Measurements from ENCODE around the gene KSR2.

The KSR2 gene

DNA sequence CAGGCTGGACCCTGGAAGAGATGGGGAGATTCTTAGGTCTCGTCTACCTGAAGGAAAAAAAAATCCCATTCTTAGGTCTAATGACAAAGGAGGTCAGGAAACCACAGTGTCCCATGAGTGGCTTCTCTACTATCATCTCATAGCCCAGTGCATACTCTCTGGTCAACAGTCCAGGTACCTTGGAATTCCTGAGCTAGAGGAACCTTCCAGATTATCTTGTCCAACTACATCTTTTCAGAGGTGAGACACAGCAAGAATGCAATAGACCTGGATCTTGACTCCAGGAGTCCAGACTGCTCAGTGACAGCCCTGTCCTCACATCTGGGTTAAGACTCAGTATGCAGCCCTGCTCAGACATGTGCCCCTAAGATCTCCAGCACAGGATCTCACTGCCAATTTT lies 429.9 kb downstream of the KSR2 start:
- no peak for DNase-seq (ENCODE audit: low read depth in 1 of 2, low spot score in 1 of 2)

DNA sequence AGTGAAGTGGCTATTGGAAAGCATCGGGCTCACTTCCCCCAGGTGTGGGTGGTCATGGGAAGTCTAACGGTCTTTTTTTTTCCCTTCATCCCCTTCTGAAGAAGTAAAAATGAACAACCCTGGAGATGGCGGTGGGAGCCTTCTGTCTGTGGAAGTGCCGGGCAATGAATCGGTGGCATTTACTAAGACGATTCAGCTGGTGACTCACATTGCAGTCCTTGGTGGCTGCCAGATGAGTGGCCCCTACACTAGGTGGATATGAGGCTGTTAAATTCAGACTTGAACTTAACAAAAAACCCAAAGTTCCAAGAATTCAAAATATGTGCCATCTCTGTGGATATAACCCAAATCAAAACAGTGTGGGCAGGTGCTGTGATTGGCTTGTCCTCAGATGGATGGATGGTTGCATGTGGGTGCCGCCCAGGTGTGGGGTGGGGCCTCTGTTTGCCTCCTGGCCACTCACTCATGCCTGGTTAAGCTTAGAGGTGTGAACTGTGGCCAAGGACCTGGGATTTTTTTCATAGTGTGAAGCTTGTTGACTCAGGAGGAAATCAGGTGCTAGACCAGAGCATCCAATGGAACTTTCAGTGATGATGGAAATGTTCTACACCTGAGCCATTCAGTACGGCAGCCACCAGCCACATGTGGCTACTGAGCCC lies 430.6 kb downstream of the KSR2 start:
- no peak for DNase-seq (ENCODE audit: low read depth in 1 of 2, low spot score in 1 of 2)

DNA sequence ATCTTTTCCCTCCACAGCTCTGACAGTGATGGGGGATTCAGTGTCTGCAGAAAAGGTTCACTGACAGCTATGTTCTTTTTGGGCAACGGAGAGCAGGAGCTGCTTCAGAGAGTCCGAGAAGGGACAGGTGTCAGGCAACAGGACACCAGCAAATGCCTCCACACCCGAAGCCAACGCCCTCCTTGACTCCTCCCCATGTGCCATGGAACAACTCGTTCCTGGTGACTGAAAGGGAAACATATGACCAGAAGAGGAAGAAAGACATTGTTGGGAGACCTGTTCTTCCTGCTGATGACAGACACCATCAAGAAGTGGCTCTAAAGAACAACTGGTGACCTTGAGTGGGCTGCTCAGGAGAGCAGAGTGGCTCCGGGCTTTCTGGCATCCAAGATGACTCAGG lies 435.1 kb downstream of the KSR2 start:
- DNase-seq (ENCODE audit: low read depth in 1 of 2, low spot score in 1 of 2), result no peak

DNA sequence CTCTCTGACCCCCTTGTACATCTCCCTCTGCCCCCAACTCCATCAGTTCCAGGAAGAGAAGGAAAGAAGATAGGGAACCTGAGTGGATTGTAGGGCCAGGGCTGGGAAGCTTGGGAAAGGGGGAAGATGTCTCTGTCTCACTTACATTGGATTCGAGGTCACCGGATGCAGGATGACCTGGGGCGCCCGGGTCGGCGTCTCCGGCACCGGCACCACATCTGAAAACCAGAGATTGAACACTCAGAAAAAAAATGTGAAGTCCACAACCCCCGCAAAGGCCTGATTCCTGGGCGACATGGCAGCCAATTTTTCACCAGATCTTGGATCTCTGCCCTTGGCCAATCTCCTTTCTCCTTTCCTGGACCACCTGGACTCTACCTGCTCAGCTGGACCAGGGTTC lies 438.0 kb downstream of the KSR2 start:
- DNase-seq (ENCODE audit: low read depth in 1 of 2, low spot score in 1 of 2), result no peak

DNA sequence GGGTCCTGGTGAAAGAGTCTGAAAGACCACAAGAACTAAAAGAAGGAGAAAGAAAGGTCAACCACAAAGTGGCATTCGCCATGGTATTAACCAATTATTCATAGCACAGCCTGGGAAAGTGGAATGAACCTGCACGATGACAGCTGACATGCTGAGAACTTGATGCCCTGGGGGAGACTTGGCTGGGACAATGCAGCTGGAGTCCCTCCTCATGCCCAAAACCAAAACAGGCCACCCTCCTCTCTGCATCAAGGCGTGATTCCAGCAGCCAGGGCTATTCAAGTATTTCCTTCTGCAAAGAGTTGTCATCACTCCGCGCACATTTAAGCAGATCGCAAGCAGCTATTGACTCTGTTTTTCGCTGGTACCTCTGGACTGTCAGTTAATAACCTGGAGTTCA lies 440.3 kb downstream of the KSR2 start:
- DNase-seq (ENCODE audit: low read depth in 1 of 2, low spot score in 1 of 2), result no peak

DNA sequence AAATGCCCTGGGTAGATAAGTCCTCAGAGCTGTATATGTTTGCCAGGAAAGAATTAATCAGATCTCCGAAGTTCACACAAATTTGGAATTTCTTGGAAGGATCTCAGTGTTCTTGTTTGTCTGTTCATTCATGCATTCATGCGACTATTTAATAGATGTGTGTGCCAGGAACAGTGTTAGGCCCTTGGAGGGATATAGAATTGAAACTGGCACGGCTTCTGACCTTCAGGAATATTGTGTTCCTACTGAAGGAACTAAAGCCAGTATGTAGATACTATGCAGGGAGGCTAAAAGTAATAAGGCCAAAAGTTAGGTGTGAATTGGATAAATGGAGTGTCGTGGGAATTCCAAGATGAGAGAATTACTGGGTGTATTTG lies 441.3 kb downstream of the KSR2 start:
- DNase-seq (ENCODE audit: low read depth in 1 of 2, low spot score in 1 of 2), result no peak

DNA sequence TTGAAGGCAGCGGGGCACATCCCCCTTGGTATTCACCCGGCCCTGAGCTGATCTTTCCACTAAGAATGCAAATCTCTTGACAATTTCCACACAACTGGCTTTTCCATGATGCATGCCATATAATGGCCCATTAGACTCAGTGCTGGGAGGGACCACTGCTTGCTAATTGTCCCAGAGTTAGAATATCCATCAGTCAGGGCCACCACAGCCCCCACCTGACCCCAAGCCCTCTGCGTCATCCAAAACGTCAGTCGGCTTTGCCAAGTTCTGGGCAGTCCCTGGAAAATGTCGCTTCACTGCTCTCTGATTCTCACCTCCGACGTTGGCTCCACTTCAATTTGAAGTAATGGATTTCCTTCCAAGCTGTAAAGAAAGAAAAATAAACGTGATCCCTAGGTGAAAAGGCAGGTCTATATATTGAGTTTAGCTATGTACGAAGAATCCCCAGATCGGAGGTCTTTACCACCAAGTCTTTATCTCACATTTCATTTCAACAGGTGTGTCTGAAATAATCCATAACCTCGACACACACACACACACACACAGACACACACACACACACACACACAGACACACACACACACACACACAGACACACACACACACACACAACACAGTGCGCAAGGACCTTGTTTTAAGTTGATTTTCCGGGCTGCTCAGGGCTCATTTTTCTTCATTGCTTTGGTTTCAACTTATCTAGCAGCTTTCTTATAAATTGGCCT lies 441.9 kb downstream of the KSR2 start:
- DNase-seq (ENCODE audit: low read depth in 1 of 2, low spot score in 1 of 2), result no peak

DNA sequence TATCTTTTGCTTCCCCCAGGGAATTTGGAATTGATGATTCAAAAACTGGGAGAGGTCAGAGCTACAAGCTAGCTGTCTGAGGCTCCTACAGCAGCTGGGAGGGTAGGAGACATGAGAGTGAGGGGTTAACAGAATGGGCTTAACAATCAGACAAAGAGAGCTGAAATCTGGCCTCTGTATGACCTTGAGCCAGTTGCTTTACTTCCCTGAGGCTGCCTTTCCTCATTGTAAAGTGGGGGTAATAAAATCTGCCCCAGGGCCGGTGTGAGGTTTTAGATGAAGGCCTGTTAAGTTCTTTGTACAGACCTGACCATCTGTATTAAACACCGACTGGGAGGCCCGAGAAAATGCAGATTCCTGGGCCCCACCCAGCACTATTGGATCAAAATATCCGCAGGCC lies 443.0 kb downstream of the KSR2 start:
- no peak for DNase-seq (ENCODE audit: low read depth in 1 of 2, low spot score in 1 of 2)

DNA sequence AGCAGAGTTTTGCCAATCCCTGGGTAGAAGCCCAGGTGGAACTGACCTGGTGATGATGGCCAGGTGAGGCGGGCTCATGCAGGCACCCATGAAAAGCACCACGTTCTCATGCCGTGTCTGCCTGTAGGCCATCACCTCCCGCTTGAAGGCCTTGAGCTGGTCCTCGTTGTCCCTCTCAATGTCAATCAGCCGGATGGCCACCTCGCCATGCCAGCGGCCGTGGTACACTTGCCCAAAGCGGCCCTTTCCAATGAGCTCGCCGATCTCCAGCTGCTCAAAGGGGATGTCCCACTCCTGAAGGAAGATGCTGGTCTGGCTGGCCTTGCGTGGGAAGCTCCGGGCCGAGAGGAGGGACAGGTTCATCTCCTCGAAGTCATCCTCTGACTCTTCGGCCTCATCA lies 444.0 kb downstream of the KSR2 start:
- no peak for DNase-seq (ENCODE audit: low read depth in 1 of 2, low spot score in 1 of 2)

DNA sequence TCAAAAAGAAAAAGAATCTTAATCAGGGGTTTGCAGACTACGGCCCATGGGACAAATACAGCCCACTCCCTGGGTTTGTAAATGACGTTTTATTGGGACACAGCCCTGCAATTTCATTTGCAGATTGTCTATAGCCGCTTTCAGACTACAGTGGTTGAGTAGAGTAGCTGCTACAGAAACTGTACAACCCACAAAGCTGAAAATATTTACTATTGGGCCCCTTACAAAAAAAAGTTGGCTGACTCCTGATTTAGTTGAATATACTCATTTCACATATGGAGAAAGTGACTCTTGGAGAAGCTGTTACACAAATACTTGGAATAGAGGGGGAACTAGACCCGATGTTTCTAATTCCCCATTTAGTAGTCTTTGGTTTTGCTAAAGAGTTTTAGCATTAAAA lies 444.8 kb downstream of the KSR2 start:
- DNase-seq (ENCODE audit: low read depth in 1 of 2, low spot score in 1 of 2), result no peak

DNA sequence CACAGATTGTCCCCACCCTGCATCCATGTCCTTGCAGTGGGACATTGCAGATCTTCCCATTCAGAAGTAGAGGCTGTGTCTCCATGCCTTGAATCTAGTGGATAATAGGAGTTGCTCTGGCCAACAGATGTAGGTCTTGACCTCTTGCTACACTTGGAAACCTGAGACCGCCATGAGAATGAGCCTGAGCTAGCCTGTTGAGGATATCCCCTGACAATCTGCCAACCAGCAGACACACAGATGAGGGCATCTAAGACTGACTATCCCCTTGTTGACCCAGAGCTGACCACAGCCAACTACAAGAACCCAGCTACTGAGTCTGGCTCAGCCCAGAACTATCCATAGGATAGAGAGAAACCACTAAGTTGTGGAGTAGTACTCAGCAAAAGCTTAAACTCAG lies 446.2 kb downstream of the KSR2 start:
- DNase-seq (ENCODE audit: low read depth in 1 of 2, low spot score in 1 of 2), result no peak

DNA sequence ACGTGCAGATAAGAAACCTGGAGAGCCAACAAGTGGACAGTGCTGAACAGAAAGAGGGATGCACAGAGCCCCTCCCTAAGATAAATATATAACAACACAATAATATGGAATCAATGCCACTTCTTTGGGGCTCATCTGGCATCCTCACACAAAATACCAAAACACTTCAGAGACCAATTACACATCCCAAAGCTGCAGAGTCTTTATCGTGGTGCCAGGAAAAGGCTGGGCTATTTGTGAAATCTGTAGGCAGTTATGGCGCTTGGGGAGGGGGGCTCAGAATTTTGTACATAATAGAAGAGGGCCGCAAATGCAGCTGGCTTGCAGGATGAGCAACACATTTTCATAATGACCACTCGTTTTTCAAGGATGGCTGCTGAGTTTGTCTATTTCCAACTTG lies 446.9 kb downstream of the KSR2 start:
- no peak for DNase-seq (ENCODE audit: low read depth in 1 of 2, low spot score in 1 of 2)

DNA sequence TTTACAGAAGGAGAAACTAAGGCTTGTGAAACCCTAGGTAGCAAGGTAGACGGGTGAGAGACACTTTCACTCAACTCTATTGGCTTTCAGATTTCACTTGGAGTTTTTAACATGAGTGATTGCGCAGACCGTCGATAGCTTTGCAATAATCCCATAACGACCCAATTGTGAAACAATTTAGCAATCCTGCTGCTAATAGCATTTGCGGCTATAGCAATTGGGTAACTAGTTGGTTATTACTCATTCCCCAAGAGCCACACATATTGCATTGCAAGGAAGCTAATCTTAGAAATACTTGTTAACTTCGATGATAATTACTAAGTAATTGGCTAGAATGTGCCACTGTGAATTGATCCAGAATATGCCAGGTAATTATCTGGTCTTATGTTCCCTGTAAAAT lies 447.4 kb downstream of the KSR2 start:
- no peak for DNase-seq (ENCODE audit: low read depth in 1 of 2, low spot score in 1 of 2)

DNA sequence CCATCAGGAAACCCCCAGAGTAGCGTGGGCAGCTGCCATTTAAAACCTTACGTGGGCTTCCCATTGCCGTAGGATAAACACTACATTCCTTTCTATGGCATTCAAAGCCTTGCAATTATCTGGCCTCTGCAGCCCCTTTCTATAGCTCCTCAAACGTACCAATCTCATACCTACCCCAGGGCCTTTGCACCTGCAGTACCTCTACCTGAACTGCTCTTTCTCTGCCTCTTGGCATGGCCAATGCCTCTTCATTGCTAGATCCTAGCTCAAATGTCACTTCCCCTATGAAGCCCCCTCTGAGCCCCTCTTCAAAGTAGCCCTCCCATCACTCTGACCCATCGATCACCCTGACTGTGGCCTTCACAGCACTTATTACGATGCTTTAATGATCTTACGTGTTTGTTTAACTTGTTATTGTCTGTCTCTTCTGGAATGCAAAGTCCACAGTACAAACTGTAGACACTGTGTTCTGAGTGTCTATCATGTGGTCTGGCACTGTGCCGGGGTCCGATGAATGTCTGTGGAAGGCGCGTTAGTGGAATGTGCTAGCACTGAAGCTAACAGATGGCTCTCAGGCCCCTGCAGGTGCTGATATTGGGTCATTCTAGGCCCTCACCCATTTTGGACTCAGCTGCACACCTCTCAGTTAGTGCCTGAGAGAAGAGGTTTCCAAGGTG lies 450.1 kb downstream of the KSR2 start:
- no peak for DNase-seq (ENCODE audit: low read depth in 1 of 2, low spot score in 1 of 2)

DNA sequence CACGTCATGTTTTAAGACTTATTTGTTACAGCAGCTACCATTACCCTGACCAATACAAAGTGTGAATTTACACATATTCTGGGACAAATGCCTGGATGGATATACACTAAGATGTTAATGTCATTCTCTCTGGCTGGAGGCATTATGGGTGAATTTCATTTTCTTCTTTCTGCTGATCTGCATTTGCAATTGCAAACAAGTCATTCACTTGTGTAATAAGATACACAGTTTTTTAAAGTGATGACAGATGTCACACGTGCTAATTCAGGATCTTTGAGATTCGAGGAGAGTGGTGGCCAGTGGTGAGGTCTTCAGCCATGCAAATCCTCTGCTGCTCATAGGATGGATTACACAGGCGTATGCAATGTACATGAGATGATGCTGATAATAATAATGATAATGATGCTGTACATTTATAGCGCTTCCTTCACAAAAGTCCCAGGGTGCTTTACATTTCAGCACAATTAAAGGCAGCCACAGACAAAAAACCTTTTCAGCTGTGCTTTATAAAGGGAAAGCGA lies 451.5 kb downstream of the KSR2 start:
- DNase-seq (ENCODE audit: low read depth in 1 of 2, low spot score in 1 of 2), result no peak

DNA sequence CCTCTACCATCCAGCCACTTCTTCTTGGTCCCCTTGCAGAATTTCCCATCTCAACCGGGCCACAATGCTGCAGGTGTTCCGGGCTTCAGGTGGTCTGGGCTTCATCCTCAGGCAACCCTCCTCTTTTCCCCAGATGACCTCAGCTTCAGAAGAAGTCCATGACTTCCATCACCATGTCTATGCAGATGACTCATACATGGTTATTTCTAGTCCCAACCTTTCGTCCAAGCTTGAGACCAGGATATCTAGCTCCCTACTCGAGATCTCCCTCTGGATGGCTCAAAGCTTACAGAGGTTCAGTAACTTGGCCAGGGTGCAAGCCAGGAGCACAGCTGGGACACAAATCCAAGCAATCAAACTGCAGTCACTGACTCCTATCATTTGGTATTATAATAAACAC lies 452.8 kb downstream of the KSR2 start:
- DNase-seq (ENCODE audit: low read depth in 1 of 2, low spot score in 1 of 2), result no peak

DNA sequence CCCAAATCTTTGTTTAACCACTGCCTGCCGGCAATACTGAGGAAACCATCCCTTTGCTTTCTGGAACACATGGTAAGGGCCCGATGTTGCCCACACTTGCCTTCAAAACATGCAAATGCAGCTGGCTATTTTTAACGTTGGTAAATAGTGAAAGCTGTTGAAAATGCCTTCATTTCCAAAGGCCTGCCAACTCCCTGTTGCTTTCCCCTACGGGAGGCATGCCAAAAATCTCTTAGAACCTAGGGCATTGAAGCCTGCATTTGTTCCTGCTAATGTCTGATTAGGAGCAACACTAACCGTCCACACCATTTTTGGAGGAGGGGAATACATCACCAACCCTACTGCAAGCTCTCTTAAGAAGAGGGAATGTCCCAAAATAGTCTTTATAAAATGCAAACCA lies 454.8 kb downstream of the KSR2 start:
- DNase-seq (ENCODE audit: low read depth in 1 of 2, low spot score in 1 of 2), result no peak

DNA sequence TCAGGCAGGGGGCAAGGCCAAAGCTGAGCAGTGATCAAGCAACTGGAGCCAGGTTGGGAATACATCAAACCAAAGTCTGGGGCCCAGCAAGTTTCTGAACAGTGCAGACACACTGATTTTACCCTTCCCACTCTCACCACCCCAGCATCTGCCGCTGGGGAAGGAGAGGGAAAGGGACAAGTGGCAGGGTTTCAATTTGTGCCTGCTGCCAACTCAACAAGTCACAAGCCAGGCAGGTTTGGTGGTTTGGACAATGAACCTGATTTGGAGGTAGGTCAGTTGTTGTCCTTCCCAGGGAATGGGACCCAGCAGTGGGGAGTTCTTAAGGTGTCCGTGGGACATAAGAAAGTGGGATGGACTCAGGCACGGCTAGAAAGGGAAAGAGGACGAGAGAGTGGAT lies 455.4 kb downstream of the KSR2 start:
- no peak for DNase-seq (ENCODE audit: low read depth in 1 of 2, low spot score in 1 of 2)

DNA sequence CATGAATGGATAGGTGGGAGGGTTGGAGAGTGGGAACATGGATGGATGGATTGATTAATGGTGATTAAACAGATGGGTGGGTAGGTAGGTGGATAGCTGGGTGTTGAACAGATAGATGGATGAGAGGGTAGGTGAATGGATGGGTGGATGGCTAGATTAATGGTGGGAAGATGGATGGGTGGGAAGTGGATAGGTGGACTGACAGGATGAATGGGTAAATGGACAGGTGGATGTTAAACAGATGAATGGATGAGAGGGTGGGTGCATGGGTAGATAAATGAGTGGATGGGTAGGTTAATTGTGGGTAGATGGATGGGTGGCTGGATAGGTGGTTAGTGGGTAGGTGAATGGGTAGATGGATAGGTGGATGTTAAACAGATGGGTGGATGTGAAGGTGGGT lies 460.3 kb downstream of the KSR2 start:
- DNase-seq (ENCODE audit: low read depth in 1 of 2, low spot score in 1 of 2), result no peak

DNA sequence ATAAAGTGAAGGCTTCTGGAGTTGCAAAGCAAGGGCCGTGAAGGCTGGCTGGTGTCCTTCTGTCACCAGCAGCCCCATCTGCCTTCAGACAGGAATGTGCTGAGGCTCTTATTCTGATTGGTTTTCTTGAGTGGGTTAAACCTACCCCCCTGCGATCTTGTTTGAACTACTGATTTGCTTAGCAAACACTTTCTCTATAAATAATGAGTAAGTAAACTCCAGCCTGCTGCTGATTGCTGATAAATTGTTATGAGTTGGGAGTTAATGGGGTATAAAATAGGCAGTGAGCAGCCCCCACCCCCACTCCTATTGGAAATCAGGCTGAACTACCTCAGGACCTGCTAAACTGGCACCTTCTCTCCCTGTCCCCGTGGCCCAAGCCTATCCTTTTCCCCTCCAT lies 461.2 kb downstream of the KSR2 start:
- no peak for DNase-seq (ENCODE audit: low read depth in 1 of 2, low spot score in 1 of 2)

DNA sequence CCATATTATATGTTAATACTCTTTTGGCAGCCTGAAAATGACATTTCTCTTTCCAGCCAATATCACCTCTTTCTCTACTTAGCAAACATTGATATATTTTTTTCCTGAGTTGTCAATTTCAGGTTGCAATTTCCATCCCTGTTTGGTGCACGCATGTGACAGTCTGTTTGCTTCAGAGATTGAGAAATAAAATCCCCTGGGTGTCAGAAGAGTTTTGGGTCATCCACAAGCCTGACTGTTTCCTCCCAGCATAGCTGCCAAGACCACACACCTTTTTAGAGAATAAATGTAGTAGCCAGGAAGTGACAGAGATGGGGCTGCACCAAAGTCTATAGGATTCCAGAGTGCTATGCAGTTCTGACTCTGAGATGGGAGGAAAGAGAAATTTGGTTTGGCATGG lies 462.5 kb downstream of the KSR2 start:
- no peak for DNase-seq (ENCODE audit: low read depth in 1 of 2, low spot score in 1 of 2)

DNA sequence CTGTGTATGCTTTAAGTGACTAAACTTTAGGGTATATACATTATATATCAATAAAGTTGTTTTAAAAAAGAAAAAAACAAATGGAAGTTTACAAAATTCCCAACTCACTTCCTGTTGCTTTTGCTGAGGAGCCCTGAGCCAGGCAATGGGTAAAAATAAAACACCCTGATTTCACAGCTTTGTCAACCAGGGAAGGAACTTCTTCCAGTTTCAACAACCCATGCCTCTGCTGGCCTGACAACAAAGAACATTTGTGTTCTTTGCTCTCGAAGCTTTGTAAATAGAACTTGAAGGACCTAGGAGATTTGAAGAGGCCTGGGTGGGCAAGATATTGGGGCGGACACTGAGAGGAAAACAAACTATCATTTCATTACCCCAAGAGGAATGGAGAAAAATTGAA lies 466.2 kb downstream of the KSR2 start:
- DNase-seq (ENCODE audit: low read depth in 1 of 2, low spot score in 1 of 2), result no peak

DNA sequence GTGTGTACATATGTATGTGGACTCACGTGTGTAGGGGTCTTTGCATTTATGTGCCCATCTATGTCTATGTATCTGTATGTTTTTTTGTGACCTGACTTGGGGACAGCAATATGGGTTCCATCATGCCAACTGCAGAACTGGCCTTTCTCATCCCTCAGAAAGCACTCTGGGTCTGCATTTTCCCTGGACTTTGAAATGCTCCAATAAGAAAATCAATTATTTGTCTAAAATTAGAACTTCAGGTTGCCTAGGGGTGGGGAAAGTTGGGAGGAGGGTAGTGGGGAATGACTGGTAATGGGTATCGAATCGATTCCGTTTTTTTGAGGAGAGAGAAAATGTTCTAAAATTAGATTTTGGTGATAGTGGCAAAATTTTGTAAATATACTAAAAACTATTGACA lies 466.6 kb downstream of the KSR2 start:
- no peak for DNase-seq (ENCODE audit: low read depth in 1 of 2, low spot score in 1 of 2)
